Neural progenitor cell (in vitro differentiated cells): ENCODE results near the gene RAB37. TPM values are rescaled to one million over a fixed set of nuclear protein-coding genes. Genes with fewer than 3 reads are reported as not detected.

Source experiments
- DNase-seq: peaks from one replicate; pipeline ENCODE4 v3.0.0-alpha.2; 2016; ENCODE audit warnings: low spot score
- H2AFZ ChIP-seq: fragments of 200-600 bp; sonication (generic); replicated peaks from 2 replicates; pipeline ENCODE4 v1.6.1; 2016; ENCODE audit warnings: antibody characterized with exemption
- H3F3A ChIP-seq: fragments of 200-600 bp; sonication (generic); 2 replicates; pipeline ENCODE4 v1.6.1; 2016; ENCODE audit warnings: antibody characterized with exemption, low read depth
- H3K27ac ChIP-seq: fragments of 200-600 bp; sonication (generic); 2 replicates; pipeline ENCODE4 v1.5.1; 2016; ENCODE audit warnings: mild to moderate bottlenecking
- H3K27me3 ChIP-seq: fragments of 200-600 bp; sonication (generic); 2 replicates; pipeline ENCODE4 v1.6.1; 2016; ENCODE audit warnings: mild to moderate bottlenecking, moderate library complexity
- H3K36me3 ChIP-seq: fragments of 200-600 bp; sonication (generic); 2 replicates; pipeline ENCODE4 v1.5.1; 2016
- H3K4me1 ChIP-seq: fragments of 200-600 bp; sonication (generic); 2 replicates; pipeline ENCODE4 v1.6.1; 2016; ENCODE audit warnings: mixed run types
- H3K4me2 ChIP-seq: fragments of 200-600 bp; sonication (generic); 2 replicates; pipeline ENCODE4 v1.6.1; 2016
- H3K4me3 ChIP-seq: fragments of 200-600 bp; sonication (generic); 2 replicates; pipeline ENCODE4 v1.5.1; 2016
- H3K79me2 ChIP-seq: fragments of 200-600 bp; sonication (generic); 2 replicates; pipeline ENCODE4 v1.6.1; 2016; ENCODE audit warnings: low read depth
- H3K9ac ChIP-seq: fragments of 200-600 bp; sonication (generic); 2 replicates; pipeline ENCODE4 v1.6.1; 2016
- H3K9me3 ChIP-seq: fragments of 200-600 bp; sonication (generic); 2 replicates; pipeline ENCODE4 v1.5.1; 2016; ENCODE audit warnings: low read depth
- H4K20me1 ChIP-seq: fragments of 200-600 bp; sonication (generic); 2 replicates; pipeline ENCODE4 v1.6.1; 2016; ENCODE audit warnings: low read depth
- H3K27ac Mint-ChIP-seq: 3 replicates; pipeline ENCODE4 v1.8.0; 2021; ENCODE audit warnings: mixed read lengths
- H3K27me3 Mint-ChIP-seq: 2 replicates; pipeline ENCODE4 v1.8.0; 2022; ENCODE audit warnings: low read depth, mild to moderate bottlenecking, inconsistent platforms, moderate library complexity, mixed read lengths; ENCODE audit not compliant: insufficient read depth
- H3K36me3 Mint-ChIP-seq: 3 replicates; pipeline ENCODE4 v1.8.0; 2021; ENCODE audit warnings: mixed read lengths
- H3K4me1 Mint-ChIP-seq: 3 replicates; pipeline ENCODE4 v1.8.0; 2021; ENCODE audit warnings: mixed read lengths
- H3K4me3 Mint-ChIP-seq: 3 replicates; pipeline ENCODE4 v1.8.0; 2021; ENCODE audit warnings: mild to moderate bottlenecking, moderate library complexity, mixed read lengths
- H3K9me3 Mint-ChIP-seq: 3 replicates; pipeline ENCODE4 v1.8.0; 2020; ENCODE audit warnings: mixed read lengths
- EZH2 ChIP-seq: fragments of 200-600 bp; sonication (generic); IDR thresholded peaks from 2 replicates; pipeline ENCODE4 v1.6.1; 2017; ENCODE audit warnings: antibody characterized with exemption, mild to moderate bottlenecking, moderate library complexity
- EZH2phosphoT487 ChIP-seq: fragments of 200-600 bp; sonication (generic); IDR thresholded peaks from 2 replicates; pipeline ENCODE4 v1.6.1; 2017; ENCODE audit warnings: antibody characterized with exemption
- total RNA-seq: library from RNA; depleted of rRNA; stranded (reverse); fragments of >200 nt; gene quantifications from 2 replicates; pipeline ENCODE4 v1.2.3, GENCODE V29; 2015; ENCODE audit warnings: low replicate concordance
- TF ChIP-seq, protein P1 (sequence below): fragments of 200-600 bp; sonication (generic); IDR thresholded peaks from 2 replicates; pipeline ENCODE4 v1.5.1; 2017; ENCODE audit warnings: antibody characterized with exemption, mild to moderate bottlenecking

Gene RAB37
- total RNA-seq, 1 donor from 2014 or later, result 1.5 TPM

DNA sequence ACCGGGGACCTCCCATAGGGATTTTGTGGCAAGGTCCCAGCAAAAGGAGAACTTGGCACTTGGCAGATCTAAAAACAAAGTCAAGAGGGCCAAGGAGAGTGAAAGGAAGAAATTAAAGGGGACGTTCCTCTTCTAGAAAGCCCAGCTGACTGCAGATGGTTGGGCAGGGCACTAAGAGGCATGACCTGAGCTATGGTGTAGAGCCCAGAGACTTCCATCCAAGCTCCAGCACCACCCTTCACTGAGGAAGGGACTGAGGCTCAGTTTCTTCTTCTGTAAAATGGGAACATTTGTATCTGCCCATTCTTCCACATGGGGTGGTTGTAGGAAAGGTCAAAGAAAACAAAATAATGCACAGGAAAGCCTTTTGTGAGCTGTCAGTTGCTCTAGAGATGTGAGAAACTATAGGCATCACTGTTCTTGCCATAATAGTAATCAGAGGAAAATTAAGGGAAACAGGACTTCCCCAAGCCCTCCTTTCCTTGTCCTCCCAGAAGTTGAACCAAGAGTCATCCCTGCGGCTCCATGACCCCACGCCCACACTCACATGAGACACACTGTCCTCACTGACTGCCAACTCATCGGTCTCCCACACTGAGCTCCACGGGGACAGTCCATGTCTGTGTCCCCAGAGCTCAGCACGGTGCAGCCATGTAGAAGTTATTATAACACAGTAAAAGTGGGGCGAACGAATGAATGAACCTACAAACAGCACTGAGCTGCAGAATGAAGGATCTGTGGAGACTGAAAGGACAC lies 34.8 kb upstream of the RAB37 start:
- no peak overlapping the region for H3K4me3 ChIP-seq
- Mint-ChIP-seq H3K27ac (no peak overlapping the region), H3K27me3 (peaks cover 6% of the 10 kb centered on the region), H3K9me3 (no peaks in the 10 kb centered on the region), H3K36me3 (no peaks in the 10 kb centered on the region), H3K4me1 (no peaks in the 10 kb centered on the region), H3K4me3 (no peak overlapping the region)
- no peak overlapping the region for H3K9ac ChIP-seq
- no peak overlapping the region for H3K4me2 ChIP-seq
- TF ChIP-seq EZH2, result no peak
- TF ChIP-seq EZH2phosphoT487, result no peak
- TF ChIP-seq, protein P1, sequence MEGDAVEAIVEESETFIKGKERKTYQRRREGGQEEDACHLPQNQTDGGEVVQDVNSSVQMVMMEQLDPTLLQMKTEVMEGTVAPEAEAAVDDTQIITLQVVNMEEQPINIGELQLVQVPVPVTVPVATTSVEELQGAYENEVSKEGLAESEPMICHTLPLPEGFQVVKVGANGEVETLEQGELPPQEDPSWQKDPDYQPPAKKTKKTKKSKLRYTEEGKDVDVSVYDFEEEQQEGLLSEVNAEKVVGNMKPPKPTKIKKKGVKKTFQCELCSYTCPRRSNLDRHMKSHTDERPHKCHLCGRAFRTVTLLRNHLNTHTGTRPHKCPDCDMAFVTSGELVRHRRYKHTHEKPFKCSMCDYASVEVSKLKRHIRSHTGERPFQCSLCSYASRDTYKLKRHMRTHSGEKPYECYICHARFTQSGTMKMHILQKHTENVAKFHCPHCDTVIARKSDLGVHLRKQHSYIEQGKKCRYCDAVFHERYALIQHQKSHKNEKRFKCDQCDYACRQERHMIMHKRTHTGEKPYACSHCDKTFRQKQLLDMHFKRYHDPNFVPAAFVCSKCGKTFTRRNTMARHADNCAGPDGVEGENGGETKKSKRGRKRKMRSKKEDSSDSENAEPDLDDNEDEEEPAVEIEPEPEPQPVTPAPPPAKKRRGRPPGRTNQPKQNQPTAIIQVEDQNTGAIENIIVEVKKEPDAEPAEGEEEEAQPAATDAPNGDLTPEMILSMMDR, result no peak
- H3F3A ChIP-seq, result no peaks in the 10 kb centered on the region
- H2AFZ ChIP-seq, result no peak overlapping the region
- H3K4me1 ChIP-seq, result no peaks in the 10 kb centered on the region
- H3K27ac ChIP-seq, result no peak overlapping the region
- no peaks in the 10 kb centered on the region for H3K79me2 ChIP-seq
- no peaks in the 10 kb centered on the region for H3K36me3 ChIP-seq
- no peaks in the 10 kb centered on the region for H3K9me3 ChIP-seq
- DNase-seq, result no peak
- H3K27me3 ChIP-seq, result peaks cover 20% of the 10 kb centered on the region
- no peaks in the 10 kb centered on the region for H4K20me1 ChIP-seq

DNA sequence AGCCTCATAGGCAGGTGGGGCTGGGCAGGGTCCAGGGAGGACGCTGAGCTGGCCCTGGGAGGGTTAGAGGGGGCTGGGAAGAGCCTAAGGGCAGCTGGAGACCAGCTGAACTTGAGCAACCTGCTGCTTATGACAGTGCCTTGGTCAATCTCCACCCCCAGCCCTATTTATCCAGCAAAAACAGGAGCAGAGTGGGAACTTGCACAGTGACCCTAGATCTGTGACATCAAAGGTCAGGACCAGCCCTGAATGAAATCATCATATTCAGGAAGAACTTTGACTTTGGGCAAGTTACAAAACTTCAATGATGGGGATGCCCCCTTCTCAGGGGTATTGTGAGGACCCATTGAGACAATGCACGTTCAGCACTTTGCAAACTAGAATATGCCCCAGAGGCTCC lies 33.7 kb upstream of the RAB37 start:
- Histone ChIP-seq H3K4me3 (no peak overlapping the region), H2AFZ (no peak overlapping the region), H3K79me2 (no peaks in the 10 kb centered on the region), H3K4me2 (no peak overlapping the region), H3K36me3 (no peaks in the 10 kb centered on the region), H3K27me3 (peaks cover 18% of the 10 kb centered on the region), H3K9me3 (no peaks in the 10 kb centered on the region), H3F3A (no peaks in the 10 kb centered on the region), H3K27ac (no peak overlapping the region), H3K9ac (no peak overlapping the region), H4K20me1 (no peaks in the 10 kb centered on the region), H3K4me1 (no peaks in the 10 kb centered on the region)
- Mint-ChIP-seq H3K9me3 (no peaks in the 10 kb centered on the region), H3K36me3 (no peaks in the 10 kb centered on the region), H3K4me3 (no peak overlapping the region), H3K27me3 (peaks cover 6% of the 10 kb centered on the region), H3K27ac (no peak overlapping the region), H3K4me1 (no peaks in the 10 kb centered on the region)
- TF ChIP-seq, protein P1, result no peak
- no peak for TF ChIP-seq EZH2
- TF ChIP-seq EZH2phosphoT487, result no peak
- DNase-seq, result no peak

DNA sequence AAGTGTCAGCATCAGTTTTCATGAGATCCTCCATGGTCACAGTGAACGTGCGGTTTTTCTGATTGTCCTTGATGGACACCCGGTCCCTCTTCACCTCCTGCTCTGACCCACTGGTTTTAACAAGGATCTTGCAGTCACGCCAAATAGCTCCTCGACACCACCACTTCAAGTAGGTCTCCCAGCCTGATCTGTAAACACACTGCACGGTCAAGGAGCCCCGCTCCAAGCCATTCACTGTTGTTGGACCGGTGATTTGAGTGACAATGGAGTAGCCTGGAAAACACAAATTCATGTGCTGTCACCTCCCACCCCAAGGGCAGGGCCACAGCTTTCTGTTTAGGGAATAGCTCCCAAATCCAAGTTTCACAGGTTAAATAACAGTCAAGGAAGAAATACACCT lies 32.5 kb upstream of the RAB37 start:
- H3K27ac Mint-ChIP-seq, result no peak overlapping the region
- no peaks in the 10 kb centered on the region for H3K79me2 ChIP-seq
- no peak overlapping the region for H2AFZ ChIP-seq
- no peak overlapping the region for H3K27ac ChIP-seq
- no peaks in the 10 kb centered on the region for H3K9me3 Mint-ChIP-seq
- no peak overlapping the region for H3K4me2 ChIP-seq
- H3K27me3 Mint-ChIP-seq, result peaks cover 5% of the 10 kb centered on the region
- no peak overlapping the region for H3K4me3 ChIP-seq
- H3K9me3 ChIP-seq, result no peaks in the 10 kb centered on the region
- no peaks in the 10 kb centered on the region for H3K4me1 ChIP-seq
- H3K9ac ChIP-seq, result no peak overlapping the region
- H3K4me3 Mint-ChIP-seq, result no peak overlapping the region
- TF ChIP-seq EZH2 (no peak), EZH2phosphoT487 (no peak)
- TF ChIP-seq, protein P1, result no peak
- H3K36me3 Mint-ChIP-seq, result no peaks in the 10 kb centered on the region
- DNase-seq, result no peak
- H3K36me3 ChIP-seq, result no peaks in the 10 kb centered on the region
- no peaks in the 10 kb centered on the region for H3F3A ChIP-seq
- H3K27me3 ChIP-seq, result peaks cover 18% of the 10 kb centered on the region
- no peaks in the 10 kb centered on the region for H4K20me1 ChIP-seq
- H3K4me1 Mint-ChIP-seq, result no peaks in the 10 kb centered on the region
